ENCODE results near the gene TUBB3. TPM values are rescaled to one million over a fixed set of nuclear protein-coding genes. Genes with fewer than 3 reads are reported as not detected.

The TUBB3 gene
- total RNA-seq, 1 experiment from 2014 or later, result 173 TPM

DNA sequence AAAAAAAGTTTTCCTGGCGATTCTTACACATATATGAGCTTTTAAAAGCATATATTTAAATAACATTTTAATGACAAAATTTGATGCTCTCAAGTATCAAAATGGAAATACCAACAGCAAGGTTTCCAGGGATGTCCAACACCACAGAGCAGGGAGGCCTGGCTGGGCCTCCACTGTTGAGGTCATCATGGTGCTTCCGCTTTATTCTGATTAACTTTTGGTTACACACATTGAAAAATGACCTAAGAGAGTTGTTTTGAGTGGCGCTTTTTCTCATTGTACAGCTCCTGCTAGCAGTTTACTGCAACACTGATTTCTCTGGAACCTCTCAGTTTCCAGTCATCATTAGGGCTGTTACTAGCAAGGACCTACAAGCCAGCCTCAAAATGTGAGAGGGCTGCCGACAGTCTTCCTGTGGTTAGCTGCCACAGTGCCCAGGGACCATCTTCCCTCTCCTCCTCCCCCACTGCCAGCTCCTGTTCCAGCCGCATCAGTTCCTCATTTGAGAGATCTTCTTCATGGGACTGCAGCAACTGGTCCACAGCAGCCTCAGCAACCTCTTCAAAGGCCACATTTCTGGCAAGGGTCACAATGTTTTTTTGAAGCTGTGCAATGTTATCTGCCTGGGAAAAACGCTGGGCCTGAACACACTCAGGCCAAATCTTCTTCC lies 46.7 kb downstream of the TUBB3 start:
- Histone ChIP-seq H3K4me3 (replicated peaks in 1 of 2; ENCODE audit: low read depth in 1 of 2, low read length in 2 of 2) (no peak overlapping the region), H3K4me2 (ENCODE audit: low read length) (no peak overlapping the region), H3K79me2 (ENCODE audit: insufficient read depth, low read length) (peaks cover 22% of the 10 kb centered on the region), H3K9me3 (ENCODE audit: control insufficient read depth in 1 of 2, insufficient read depth in 1 of 2, low read depth in 1 of 2, low read length in 2 of 2) (no peaks in the 10 kb centered on the region; a peak in 1 of 4 replicates), H3K27ac (ENCODE audit: low read depth, low read length) (no peak overlapping the region), H4K20me1 (ENCODE audit: insufficient read depth) (no peaks in the 10 kb centered on the region), H3K36me3 (ENCODE audit: control insufficient read depth in 1 of 2, insufficient read depth in 2 of 2, low read length in 2 of 2) (peaks cover 2 to 5% of the 10 kb centered on the region in 2 experiments; a peak in 2 of 4 replicates), H3K4me1 (ENCODE audit: control insufficient read depth in 1 of 2, insufficient read depth in 2 of 2, low read length in 2 of 2) (peaks cover 11 to 21% of the 10 kb centered on the region in 2 experiments; a peak in 3 of 4 replicates), H3K9me2 (ENCODE audit: insufficient read depth) (no peaks in the 10 kb centered on the region), H3K9ac (ENCODE audit: low read length) (no peak overlapping the region), H3K27me3 (ENCODE audit: insufficient read depth, low read length) (no peaks in the 10 kb centered on the region), H2AFZ (ENCODE audit: low read depth, low read length, poor library complexity, severe bottlenecking) (no peak overlapping the region)
- DNase-seq (ENCODE audit: low read depth, low spot score), result no peak
- POLR2A ChIA-PET, result no interaction called here
- ATAC-seq, result no peak
- RAD21 ChIA-PET (ENCODE audit: low non-redundant PET in 1 of 2, low total read pairs in 2 of 2, uncharacterized antibody in 2 of 2, unreplicated experiment in 2 of 2), result no interaction called here
- intact Hi-C loops (cut with micrococcal nuclease), result no loop called here
- no TSS peak for BruUV-seq (replicated peaks)
- TF ChIP-seq CEBPB (IDR thresholded peaks at IDR 0.05; ENCODE audit: low read depth) (no peak), JUND (IDR thresholded peaks at IDR 0.05) (no peak), TCF7L2 (IDR thresholded peaks at IDR 0.05; ENCODE audit: borderline replicate concordance, extremely low read depth, insufficient read depth, insufficient read length) (no peak), RAD21 (IDR thresholded peaks at IDR 0.05; ENCODE audit: low read depth) (no peak), EGR1 (IDR thresholded peaks at IDR 0.05; ENCODE audit: low read depth) (no peak), REST (IDR thresholded peaks at IDR 0.05; ENCODE audit: low read depth) (no peak), ZBTB33 (IDR thresholded peaks at IDR 0.05; ENCODE audit: extremely low read depth, insufficient replicate concordance, low read length) (no peak), CBX3 (IDR thresholded peaks at IDR 0.05; ENCODE audit: low read depth) (no peak), CTCF (IDR thresholded peaks at IDR 0.05 in 2 of 3, conservative IDR thresholded peaks at IDR 0.05 in 1 of 3; ENCODE audit: borderline replicate concordance in 1 of 3, insufficient read depth in 1 of 3, low read depth in 2 of 3, low read length in 2 of 3) (no peak), POLR2A (IDR thresholded peaks at IDR 0.05; ENCODE audit: borderline replicate concordance, extremely low read depth, insufficient read depth, insufficient read length) (no peak), YY1 (IDR thresholded peaks at IDR 0.05; ENCODE audit: extremely low read depth, insufficient replicate concordance, low read depth, low read length) (no peak)
- CTCF ChIA-PET, result no interaction called here

All from HCT116 (cell line).